MV-4-11 (cell line): ENCODE data around the gene HEPACAM2.

Experiments used
- DNase-seq: peaks from one replicate; lab custom pipeline; 2025; lab: John Stamatoyannopoulos, UW

Gene HEPACAM2

GRCh38 chr7:93226310-93226709, at the start of gene HEPACAM2:
TSS of gene HEPACAM2 (minus strand) at chr7:93226469.
- no peak for DNase-seq

GRCh38 chr7:93265220-93265619, 39.0 kb upstream of the HEPACAM2 start:
- DNase-seq = no peak

- no peak for DNase-seq
Measured at GRCh38 chr7:93262535-93262934, 36.3 kb upstream of the HEPACAM2 start.

- DNase-seq = no peak
Measured at GRCh38 chr7:93258661-93259060, 32.4 kb upstream of the HEPACAM2 start.

GRCh38 chr7:93249491-93250148, 23.4 kb upstream of the HEPACAM2 start:
- DNase-seq = no peak

- DNase-seq = peak; percentile 27
Measured at GRCh38 chr7:93245525-93246432, 19.5 kb upstream of the HEPACAM2 start.

GRCh38 chr7:93242106-93242505, 15.8 kb upstream of the HEPACAM2 start:
- DNase-seq = no peak

GRCh38 chr7:93239824-93240223, 13.6 kb upstream of the HEPACAM2 start:
- DNase-seq = no peak

GRCh38 chr7:93238748-93239147, 12.5 kb upstream of the HEPACAM2 start:
- DNase-seq = no peak

- no peak for DNase-seq
Measured at GRCh38 chr7:93238131-93238530, 11.9 kb upstream of the HEPACAM2 start.

- DNase-seq = no peak
Measured at GRCh38 chr7:93235541-93235940, 9.3 kb upstream of the HEPACAM2 start.

- no peak for DNase-seq
Measured at GRCh38 chr7:93232673-93233018, 6.4 kb upstream of the HEPACAM2 start.

GRCh38 chr7:93231799-93232672, 5.8 kb upstream of the HEPACAM2 start, which contains the start of gene VPS50:
TSS of gene VPS50 (plus strand) at chr7:93232366. CDS start at chr7:93232468, 102 bp downstream.
- peak; percentile 92 for DNase-seq

GRCh38 chr7:93231259-93231658, 5.0 kb upstream of the HEPACAM2 start:
- no peak for DNase-seq

GRCh38 chr7:93228302-93228701, 2.0 kb upstream of the HEPACAM2 start:
- DNase-seq = peak; percentile 47

- no peak for DNase-seq
Measured at GRCh38 chr7:93219868-93220267, 6.4 kb downstream of the HEPACAM2 start.

- no peak for DNase-seq
Measured at GRCh38 chr7:93218997-93219827, 7.1 kb downstream of the HEPACAM2 start.

- DNase-seq = no peak
Measured at GRCh38 chr7:93212881-93213280, 13.4 kb downstream of the HEPACAM2 start.

GRCh38 chr7:93211228-93211818, 14.9 kb downstream of the HEPACAM2 start:
- DNase-seq = no peak

- DNase-seq = no peak
Measured at GRCh38 chr7:93205046-93205445, 21.2 kb downstream of the HEPACAM2 start.

- DNase-seq = no peak
Measured at GRCh38 chr7:93203496-93203895, 22.8 kb downstream of the HEPACAM2 start.
